ENCODE results near the gene IFNA16.

DNA sequence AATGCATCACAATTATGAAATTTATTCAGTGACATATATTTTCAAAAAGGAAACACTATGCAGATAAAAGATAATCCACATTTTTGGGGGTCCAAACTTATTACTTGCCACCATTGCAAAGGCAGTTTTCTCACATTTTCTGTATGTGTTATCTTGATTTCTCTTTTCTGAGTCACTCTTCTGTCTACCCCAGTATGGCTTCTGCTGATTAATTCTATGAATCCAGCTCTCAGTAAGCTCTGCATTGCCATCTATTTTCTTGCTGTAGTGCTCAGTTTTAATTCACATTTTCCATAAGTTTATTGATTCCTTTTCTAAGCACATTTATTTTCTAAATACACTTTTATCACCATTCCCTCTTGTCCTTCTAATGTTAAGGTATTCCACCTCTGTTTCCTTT is 11.9 kb downstream of the IFNA16 start:
- TF ChIP-seq, protein P1, sequence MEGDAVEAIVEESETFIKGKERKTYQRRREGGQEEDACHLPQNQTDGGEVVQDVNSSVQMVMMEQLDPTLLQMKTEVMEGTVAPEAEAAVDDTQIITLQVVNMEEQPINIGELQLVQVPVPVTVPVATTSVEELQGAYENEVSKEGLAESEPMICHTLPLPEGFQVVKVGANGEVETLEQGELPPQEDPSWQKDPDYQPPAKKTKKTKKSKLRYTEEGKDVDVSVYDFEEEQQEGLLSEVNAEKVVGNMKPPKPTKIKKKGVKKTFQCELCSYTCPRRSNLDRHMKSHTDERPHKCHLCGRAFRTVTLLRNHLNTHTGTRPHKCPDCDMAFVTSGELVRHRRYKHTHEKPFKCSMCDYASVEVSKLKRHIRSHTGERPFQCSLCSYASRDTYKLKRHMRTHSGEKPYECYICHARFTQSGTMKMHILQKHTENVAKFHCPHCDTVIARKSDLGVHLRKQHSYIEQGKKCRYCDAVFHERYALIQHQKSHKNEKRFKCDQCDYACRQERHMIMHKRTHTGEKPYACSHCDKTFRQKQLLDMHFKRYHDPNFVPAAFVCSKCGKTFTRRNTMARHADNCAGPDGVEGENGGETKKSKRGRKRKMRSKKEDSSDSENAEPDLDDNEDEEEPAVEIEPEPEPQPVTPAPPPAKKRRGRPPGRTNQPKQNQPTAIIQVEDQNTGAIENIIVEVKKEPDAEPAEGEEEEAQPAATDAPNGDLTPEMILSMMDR (conservative IDR thresholded peaks at IDR 0.05; ENCODE audit: low read length), result no peak
- TF ChIP-seq EZH2phosphoT487 (IDR thresholded peaks at IDR 0.05; ENCODE audit: borderline replicate concordance), result no peak
